NCI-H1105 treated with DMSO at 0.1 percent for 48 hours (cell line): Measurements from ENCODE around the gene TRNT1.
A peak's percentile ranks its signal among the peaks of the same experiment; 100 is the strongest.

ENCODE experiments used
- DNase-seq: peaks from one replicate; lab custom pipeline; 2025; lab: John Stamatoyannopoulos, UW

Gene TRNT1

GRCh38 chr3:3110749-3111361, 15.9 kb upstream of the TRNT1 start:
- DNase-seq, result no peak

DNA sequence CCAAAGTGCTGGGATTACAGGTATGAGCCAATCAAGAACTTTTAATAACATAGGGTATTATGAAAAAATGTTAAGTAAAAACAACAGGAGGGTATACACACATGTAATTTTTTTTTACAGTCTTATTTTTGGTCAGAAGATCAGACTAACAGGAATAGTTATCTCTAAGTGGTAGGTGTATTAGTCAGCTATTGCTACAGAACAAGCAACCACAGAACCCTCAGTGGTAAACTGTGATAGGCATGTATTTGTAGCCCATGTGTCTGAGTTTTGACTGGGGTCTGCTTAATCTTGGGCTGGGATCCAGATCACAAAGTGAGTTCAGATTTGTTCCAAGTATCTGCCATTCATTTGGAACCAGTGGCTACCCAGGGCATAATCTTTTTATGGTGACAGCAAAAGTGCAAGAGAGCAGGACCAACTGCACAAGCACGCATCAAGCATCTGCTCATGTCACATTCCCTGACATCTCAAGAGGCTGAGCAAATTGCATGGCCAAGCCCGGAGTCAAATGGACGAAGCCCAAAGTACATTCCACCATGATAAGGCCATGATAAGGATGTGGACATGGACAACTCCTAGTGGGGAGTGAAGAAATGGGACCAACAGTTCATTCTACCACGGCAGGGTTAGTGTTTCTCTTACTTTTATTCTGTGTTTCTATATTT, 13.6 kb upstream of the TRNT1 start:
- DNase-seq, result no peak

GRCh38 chr3:3117651-3118050, 9.1 kb upstream of the TRNT1 start:
- no peak for DNase-seq

DNA sequence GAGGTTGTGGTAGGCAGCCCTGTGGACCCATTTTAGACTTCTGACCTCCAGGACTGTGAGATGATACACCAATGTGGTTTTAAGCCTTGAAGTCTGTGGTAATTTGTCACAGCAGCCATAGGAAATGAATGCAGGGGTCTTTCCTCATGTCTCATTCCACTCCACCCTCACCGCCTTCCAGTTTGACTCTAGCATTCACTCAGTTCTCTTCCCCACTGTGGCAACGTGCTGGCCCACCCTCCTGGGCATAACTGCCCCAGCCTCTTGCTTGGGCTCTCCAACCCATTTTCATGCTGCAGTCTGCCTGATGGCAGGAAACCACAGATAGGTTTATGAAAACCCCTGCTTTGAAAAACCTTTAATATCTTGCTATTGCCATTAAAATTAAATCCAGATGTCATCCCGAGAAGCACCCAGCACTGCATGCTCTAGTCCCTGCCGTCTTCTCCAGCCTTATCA, 7.3 kb upstream of the TRNT1 start:
- DNase-seq, result no peak

DNA sequence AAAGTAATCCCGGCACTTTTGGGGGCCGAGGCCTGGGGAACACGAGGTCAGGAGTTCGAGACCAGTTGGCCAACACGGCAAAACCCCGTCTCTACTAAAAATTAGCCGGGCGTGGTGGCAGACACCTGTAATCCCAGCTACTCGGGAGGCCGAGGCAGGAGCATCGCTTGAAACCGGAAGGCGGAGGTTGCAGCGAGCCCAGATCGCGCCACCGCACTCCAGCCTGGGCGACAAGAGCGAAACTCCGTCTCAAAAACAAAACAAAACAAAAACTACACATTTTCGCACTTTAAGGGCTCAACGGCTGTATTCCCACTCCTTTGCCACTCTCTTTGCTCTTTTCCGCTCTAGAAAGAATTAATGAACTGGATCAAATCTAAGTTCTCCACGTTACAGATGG, 763 bp upstream of the TRNT1 start:
- DNase-seq, result no peak

DNA sequence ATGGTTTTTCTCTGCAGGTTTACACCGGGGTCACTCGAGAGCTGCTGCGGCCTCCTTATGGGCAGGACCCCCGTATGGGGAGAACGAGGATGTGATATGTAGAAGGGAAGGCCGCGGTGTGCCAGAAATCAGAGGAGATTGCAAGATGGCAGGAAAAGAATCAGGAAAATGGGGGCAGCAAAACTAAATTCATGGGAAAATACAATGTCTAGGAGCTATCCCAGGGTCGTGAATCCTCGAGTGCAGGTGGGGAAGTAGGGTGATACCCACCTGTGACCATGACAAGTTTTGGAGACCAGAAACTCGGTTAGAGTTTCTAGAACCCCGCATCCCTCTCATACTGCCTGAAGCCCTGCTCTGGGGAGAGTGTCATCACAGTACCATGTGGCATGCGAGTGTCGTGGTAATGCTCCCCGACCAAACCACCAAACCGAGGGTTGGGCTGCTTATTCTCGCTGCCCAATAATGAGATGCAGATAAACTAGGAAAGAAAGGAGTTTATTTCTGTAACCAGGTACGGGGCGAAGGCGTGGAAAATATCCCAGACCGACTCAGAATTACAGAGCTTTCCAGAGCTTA, 781 bp downstream of the TRNT1 start:
- DNase-seq, result no peak

- DNase-seq, result no peak
Measured at GRCh38 chr3:3129579-3129978, 2.8 kb downstream of the TRNT1 start.

DNA sequence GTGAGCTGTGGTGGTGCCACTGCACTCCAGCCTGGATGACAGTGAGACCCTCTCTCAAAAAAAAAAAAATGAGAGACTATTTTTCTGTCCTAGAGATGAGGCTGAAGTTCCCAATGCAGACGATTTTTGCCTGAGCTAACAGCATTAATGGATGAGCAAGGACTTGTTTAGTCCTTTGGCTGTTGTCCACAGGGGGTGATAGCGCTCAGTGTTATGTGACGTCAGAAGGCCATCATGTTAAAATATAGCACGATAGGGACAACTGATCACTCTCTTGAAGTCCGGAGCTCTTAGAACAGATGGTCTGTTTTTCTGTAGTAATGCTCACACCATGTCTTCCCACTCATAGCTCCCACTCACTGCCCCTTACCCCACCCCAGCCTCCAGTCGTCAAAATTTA, 6.8 kb downstream of the TRNT1 start:
- DNase-seq, result no peak

DNA sequence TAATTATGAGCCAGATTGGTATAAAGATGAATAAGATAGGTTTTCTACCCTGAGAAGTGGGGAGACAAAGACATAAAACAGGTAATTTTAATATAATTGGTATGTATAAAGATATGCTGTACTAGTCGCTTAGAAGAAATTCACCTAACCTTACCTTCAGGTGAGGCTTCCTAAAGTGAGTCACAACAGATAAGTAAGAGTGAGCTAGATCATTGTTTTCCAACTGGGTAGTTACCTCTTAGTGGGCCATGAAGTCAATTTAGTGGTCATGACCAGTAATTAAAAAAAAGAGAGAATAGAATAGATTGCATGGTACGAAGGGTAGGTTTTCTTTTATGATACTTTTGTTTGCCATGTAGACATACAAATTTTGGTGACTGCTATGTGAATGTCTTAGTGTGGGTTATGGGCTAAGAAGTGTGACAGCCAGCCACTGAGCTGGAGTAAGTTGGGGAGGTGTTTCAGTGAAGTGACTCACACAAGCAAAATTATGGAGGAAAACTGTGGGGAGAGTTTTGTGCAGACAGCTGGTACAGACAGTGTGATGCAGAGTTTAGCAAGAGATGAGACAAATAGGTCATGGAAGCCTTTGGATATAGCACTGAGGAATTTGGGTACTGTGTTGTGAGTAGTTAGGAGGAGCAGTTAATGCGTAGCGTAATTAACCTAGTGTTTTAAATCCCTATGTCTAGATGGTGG, 8.2 kb downstream of the TRNT1 start:
- DNase-seq, result no peak

GRCh38 chr3:3137526-3137925, 10.8 kb downstream of the TRNT1 start:
- DNase-seq, result no peak

- DNase-seq, result no peak
Measured at GRCh38 chr3:3141939-3142338, 15.2 kb downstream of the TRNT1 start.

GRCh38 chr3:3145831-3146230, 19.1 kb downstream of the TRNT1 start:
- no peak for DNase-seq

- no peak for DNase-seq
Measured at GRCh38 chr3:3149560-3149959, 22.8 kb downstream of the TRNT1 start.

GRCh38 chr3:3151513-3151912, 24.8 kb downstream of the TRNT1 start:
- DNase-seq, result no peak

- no peak for DNase-seq
Measured at GRCh38 chr3:3154879-3155610, 28.3 kb downstream of the TRNT1 start.

- DNase-seq, result no peak
Measured at GRCh38 chr3:3157484-3157883, 30.7 kb downstream of the TRNT1 start.

- DNase-seq, result no peak
Measured at GRCh38 chr3:3160826-3161225, 34.1 kb downstream of the TRNT1 start.

DNA sequence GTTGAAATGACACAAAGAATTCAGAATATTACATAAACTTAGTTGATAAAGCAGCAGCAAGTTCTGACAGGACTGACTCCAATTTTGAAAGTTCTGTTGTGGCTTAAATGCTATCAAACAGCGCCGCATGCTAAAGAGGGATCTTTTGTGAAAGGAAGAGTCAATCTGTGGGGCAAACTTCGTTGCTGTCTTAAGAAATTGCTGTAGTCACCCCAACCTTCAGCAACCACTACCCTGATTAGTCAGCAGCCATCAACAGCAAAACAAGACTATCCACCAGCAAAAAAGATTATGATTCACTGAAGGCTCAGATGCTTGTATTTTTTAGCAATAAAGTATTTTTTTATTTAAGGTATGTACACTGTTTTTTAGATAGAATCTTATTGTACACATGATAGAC, 38.5 kb downstream of the TRNT1 start:
- no peak for DNase-seq

DNA sequence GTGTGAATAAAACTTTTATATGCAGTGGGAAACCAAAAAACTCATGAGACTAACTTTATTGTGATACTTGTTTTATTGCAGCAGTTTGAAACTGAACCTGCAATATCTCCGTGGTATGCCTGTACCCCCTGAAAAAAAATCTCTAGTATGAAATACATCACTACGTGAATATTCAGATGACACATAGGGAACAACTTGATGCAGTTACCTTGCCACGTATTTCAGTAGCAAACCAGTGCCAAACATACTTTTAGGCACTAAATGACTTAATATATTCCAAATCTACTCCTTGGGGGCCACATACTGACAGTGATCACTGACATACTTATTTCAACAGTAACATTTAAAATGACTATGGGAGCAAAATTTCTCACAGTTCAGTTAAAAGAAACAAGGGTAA, 38.9 kb downstream of the TRNT1 start:
- no peak for DNase-seq

GRCh38 chr3:3170998-3171397, 44.3 kb downstream of the TRNT1 start:
- DNase-seq, result peak; percentile 24

DNA sequence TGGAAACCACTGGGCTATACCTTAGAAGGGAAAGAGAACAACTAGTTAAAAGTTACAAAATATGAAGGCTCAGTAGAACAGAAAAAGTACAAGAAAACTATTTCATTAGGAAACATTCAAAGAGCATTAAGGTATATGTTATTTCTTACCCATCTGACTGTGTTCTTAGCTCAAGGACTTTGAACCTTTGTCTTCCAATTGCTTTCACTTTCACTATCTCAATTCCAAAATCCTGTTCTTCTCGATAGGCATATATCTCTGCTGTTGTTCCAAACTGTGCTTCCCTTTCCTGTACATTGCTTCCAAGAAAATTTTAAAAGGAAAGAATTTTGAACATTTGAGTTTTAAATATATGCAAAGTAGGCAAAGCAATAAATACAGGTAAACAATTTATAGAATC, 45.9 kb downstream of the TRNT1 start:
- DNase-seq, result no peak

DNA sequence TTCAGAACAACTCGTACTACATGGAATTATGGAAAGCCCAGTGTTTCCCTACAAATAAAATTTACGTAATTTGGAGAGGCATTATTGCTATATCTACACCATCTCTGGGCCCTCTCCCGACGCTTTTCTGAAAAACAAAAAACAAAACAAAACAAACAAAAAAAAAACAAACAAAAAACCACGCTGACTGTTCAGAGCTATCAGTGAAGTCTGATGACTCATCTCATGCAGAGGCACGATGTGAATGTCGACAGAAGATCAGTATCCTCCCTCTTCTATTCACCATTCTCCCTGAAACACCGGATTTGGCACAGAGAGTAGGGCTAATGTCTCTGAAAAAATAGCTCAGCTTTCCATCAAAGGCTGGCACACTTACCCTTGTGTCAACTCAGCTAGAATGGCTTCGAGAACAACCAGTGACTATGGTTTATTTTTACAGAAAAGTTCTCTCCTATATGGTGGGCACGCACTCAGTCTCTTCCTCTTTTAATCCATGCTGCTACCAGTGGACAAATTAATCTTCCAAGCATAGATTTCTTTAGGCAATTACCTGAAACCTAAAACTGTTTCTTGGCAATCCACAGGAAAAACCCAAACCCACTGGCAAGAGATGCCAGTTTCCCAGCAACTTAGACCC, 51.2 kb downstream of the TRNT1 start:
- DNase-seq, result no peak
